ENCODE results near the gene PELI2.

PELI2 gene

GRCh38 chr14:56182410-56182809 is 64.2 kb downstream of the PELI2 start:
- TF ChIP-seq POLR2A (IDR thresholded peaks at IDR 0.05; ENCODE audit: low read length) (no peak), GATA1 (IDR thresholded peaks at IDR 0.05; ENCODE audit: low read depth, low read length) (no peak)
- no peak for DNase-seq

GRCh38 chr14:56183631-56184157 is 65.5 kb downstream of the PELI2 start:
- TF ChIP-seq POLR2A (IDR thresholded peaks at IDR 0.05; ENCODE audit: low read length) (no peak), GATA1 (IDR thresholded peaks at IDR 0.05; ENCODE audit: low read depth, low read length) (no peak)
- no peak for DNase-seq

- no peak for DNase-seq
Measured at GRCh38 chr14:56185992-56186391, 67.8 kb downstream of the PELI2 start.

GRCh38 chr14:56187736-56188135 is 69.5 kb downstream of the PELI2 start:
- TF ChIP-seq POLR2A (IDR thresholded peaks at IDR 0.05; ENCODE audit: low read length) (no peak), GATA1 (IDR thresholded peaks at IDR 0.05; ENCODE audit: low read depth, low read length) (no peak)
- no peak for DNase-seq

More at GRCh38 chr14:56185992-56186391, 67.8 kb downstream of the PELI2 start:
- no peak for TF ChIP-seq POLR2A (IDR thresholded peaks at IDR 0.05; ENCODE audit: low read length)
- no peak for TF ChIP-seq GATA1 (IDR thresholded peaks at IDR 0.05; ENCODE audit: low read depth, low read length)

- no peak for DNase-seq
- TF ChIP-seq GATA1 (IDR thresholded peaks at IDR 0.05; ENCODE audit: low read depth, low read length) (no peak), POLR2A (IDR thresholded peaks at IDR 0.05; ENCODE audit: low read length) (no peak)
Measured at GRCh38 chr14:56189307-56189706, 71.1 kb downstream of the PELI2 start.

- TF ChIP-seq GATA1 (IDR thresholded peaks at IDR 0.05; ENCODE audit: low read depth, low read length) (no peak), POLR2A (IDR thresholded peaks at IDR 0.05; ENCODE audit: low read length) (no peak)
- no peak for DNase-seq
Measured at GRCh38 chr14:56193347-56193746, 75.1 kb downstream of the PELI2 start.

- TF ChIP-seq POLR2A (IDR thresholded peaks at IDR 0.05; ENCODE audit: low read length) (no peak), GATA1 (IDR thresholded peaks at IDR 0.05; ENCODE audit: low read depth, low read length) (no peak)
- no peak for DNase-seq
Measured at GRCh38 chr14:56194042-56194441, 75.8 kb downstream of the PELI2 start.

GRCh38 chr14:56195223-56195622 is 77.0 kb downstream of the PELI2 start:
- DNase-seq = no peak
- TF ChIP-seq GATA1 (IDR thresholded peaks at IDR 0.05; ENCODE audit: low read depth, low read length) = no peak
- TF ChIP-seq POLR2A (IDR thresholded peaks at IDR 0.05; ENCODE audit: low read length) = no peak

GRCh38 chr14:56195704-56196103 is 77.5 kb downstream of the PELI2 start:
- DNase-seq = peak; percentile 8 to 18
- no peak for TF ChIP-seq GATA1 (IDR thresholded peaks at IDR 0.05; ENCODE audit: low read depth, low read length)
- TF ChIP-seq POLR2A (IDR thresholded peaks at IDR 0.05; ENCODE audit: low read length) = no peak

- peak in 1 of 2 experiments; percentile 7 for DNase-seq
- TF ChIP-seq GATA1 (IDR thresholded peaks at IDR 0.05; ENCODE audit: low read depth, low read length) (no peak), POLR2A (IDR thresholded peaks at IDR 0.05; ENCODE audit: low read length) (no peak)
Measured at GRCh38 chr14:56196274-56196673, 78.1 kb downstream of the PELI2 start.

GRCh38 chr14:56197150-56197549 is 78.9 kb downstream of the PELI2 start:
- TF ChIP-seq GATA1 (IDR thresholded peaks at IDR 0.05; ENCODE audit: low read depth, low read length) (no peak), POLR2A (IDR thresholded peaks at IDR 0.05; ENCODE audit: low read length) (no peak)
- no peak for DNase-seq

- TF ChIP-seq GATA1 (IDR thresholded peaks at IDR 0.05; ENCODE audit: low read depth, low read length) = no peak
- no peak for TF ChIP-seq POLR2A (IDR thresholded peaks at IDR 0.05; ENCODE audit: low read length)
- DNase-seq = peak in 1 of 2 experiments; percentile 25
Measured at GRCh38 chr14:56198438-56198837, 80.2 kb downstream of the PELI2 start.

GRCh38 chr14:56199095-56199981 is 81.1 kb downstream of the PELI2 start:
- peak; percentile 84 to 85 for DNase-seq
- TF ChIP-seq POLR2A (IDR thresholded peaks at IDR 0.05; ENCODE audit: low read length) (peak; percentile 15), GATA1 (IDR thresholded peaks at IDR 0.05; ENCODE audit: low read depth, low read length) (no peak)

- no peak for TF ChIP-seq POLR2A (IDR thresholded peaks at IDR 0.05; ENCODE audit: low read length)
- TF ChIP-seq GATA1 (IDR thresholded peaks at IDR 0.05; ENCODE audit: low read depth, low read length) = no peak
- DNase-seq = peak in 1 of 2 experiments; percentile 35
Measured at GRCh38 chr14:56199982-56200577, 81.9 kb downstream of the PELI2 start.
